K562 (cell line): Measurements from ENCODE around the gene MN1. TPM values are rescaled to one million over a fixed set of nuclear protein-coding genes. Genes with fewer than 3 reads are reported as not detected.

ENCODE experiments used
- ATF4 ChIP-seq: fragments of 450-650 bp; formaldehyde crosslinking; IDR thresholded peaks from 2 replicates; pipeline ENCODE4 v1.4.0; 2022; ENCODE audit warnings: mild to moderate bottlenecking, moderate library complexity
- BMI1 ChIP-seq: fragments of 150-350 bp; IDR thresholded peaks from 2 replicates; pipeline ENCODE4 v1.6.1; 2014; ENCODE audit warnings: low read length
- BRF1 ChIP-seq: IDR thresholded peaks from 3 replicates; pipeline ENCODE4 v1.6.1; 2011; ENCODE audit warnings: borderline replicate concordance, mild to moderate bottlenecking; ENCODE audit not compliant: insufficient read length; ENCODE audit errors: extremely low read depth
- CREB3L1 ChIP-seq: fragments of 450-650 bp; IDR thresholded peaks from 2 replicates; pipeline ENCODE4 v1.6.1; 2014; ENCODE audit warnings: low read depth, mild to moderate bottlenecking, moderate library complexity, borderline replicate concordance
- CSDE1 ChIP-seq, 2 experiments: fragments of 450-650 bp; IDR thresholded peaks; 2 replicates each; pipeline ENCODE4 v1.6.1; 2016; ENCODE audit warnings: mild to moderate bottlenecking in 1 of 2
- FOXA1 ChIP-seq: fragments of 450-650 bp; IDR thresholded peaks from 2 replicates; pipeline ENCODE4 v1.6.1; 2016; ENCODE audit warnings: mild to moderate bottlenecking, borderline replicate concordance
- FOXP1 ChIP-seq: sonication (generic); formaldehyde crosslinking; IDR thresholded peaks from 2 replicates; pipeline ENCODE4 v1.8.0; 2022; ENCODE audit warnings: mild to moderate bottlenecking, missing genetic modification reagents
- HES1 ChIP-seq: fragments of 450-650 bp; IDR thresholded peaks from 2 replicates; pipeline ENCODE4 v1.6.1; 2016; ENCODE audit warnings: low read depth, mild to moderate bottlenecking, moderate library complexity
- TRIM24 ChIP-seq, 2 experiments: fragments of 450-650 bp; IDR thresholded peaks; 2 replicates each; pipeline ENCODE4 v1.6.1; 2016
- ZBTB49 ChIP-seq: sonication (generic); formaldehyde crosslinking; IDR thresholded peaks from 2 replicates; pipeline ENCODE4 v1.8.0; 2022; ENCODE audit warnings: missing genetic modification reagents, mild to moderate bottlenecking, borderline replicate concordance
- ZNF277 ChIP-seq: fragments of 250-450 bp; sonication (Bioruptor Pico); IDR thresholded peaks from 2 replicates; pipeline ENCODE4 v1.8.0; 2022; ENCODE audit warnings: inconsistent platforms, mild to moderate bottlenecking, moderate library complexity, borderline replicate concordance
- ZNF395 ChIP-seq: fragments of 200-800 bp; sonication (Bioruptor generic); IDR thresholded peaks from 2 replicates; pipeline ENCODE4 v1.6.1; 2017; ENCODE audit warnings: missing genetic modification characterization, missing compliant biosample characterization
- polyA plus RNA-seq, 8 experiments: library from polyadenylated mRNA; depleted of rRNA in 4 of 8; stranded (reverse) in 5 of 8; unstranded in 3 of 8; fragments of >200 nt; fragmentation: Nextera tagmentation in 2 of 8; fragmentation: Illumina TruSeq in 1 of 8; extraction: Ambion mirVana in 2 of 8; extraction: Trizol in 1 of 8; gene quantifications; 2 replicates each; pipeline versions ENCODE4 v1.2.1 to v1.2.3, GENCODE V29; 2011 to 2014; ENCODE audit warnings: inconsistent platforms in 1 of 8, missing spikeins in 1 of 8
- total RNA-seq, 7 experiments: library from RNA; depleted of rRNA in 6 of 7; stranded (reverse); fragments of >200 nt in 6 of 7; fragmentation: Illumina TruSeq in 2 of 7; extraction: Trizol in 2 of 7; gene quantifications; 2 replicates each; pipeline versions ENCODE4 v1.2.1 to v1.2.3, GENCODE V29; 2011 to 2021; ENCODE audit warnings: low replicate concordance in 1 of 7

The MN1 gene
- total and polyA plus RNA-seq, 9 of the 15 experiments (the other 6 are each of a cell fraction or from before 2014, with no cell fraction given): under 0.01 to 0.05 (median 0.03) TPM; not detected in 5

GRCh38 chr22:27846910-27847309 lies 45.4 kb upstream of the MN1 start (continued):
- TF ChIP-seq CREB3L1: no peak
- no peak for TF ChIP-seq ZNF395 (CRISPR knock-in tag)
- TF ChIP-seq ATF4: no peak
- TF ChIP-seq FOXP1 (CRISPR knock-in tag): no peak
- no peak for TF ChIP-seq BRF1
- no peak for TF ChIP-seq BMI1
- TF ChIP-seq FOXA1: no peak
- TF ChIP-seq TRIM24 (IDR thresholded peaks at IDR 0.05): peak in 1 of 2 experiments; percentile 54; a peak in 1 of 4 replicates
- no peak for TF ChIP-seq ZNF277 (CRISPR knock-in tag)
- no peak for TF ChIP-seq HES1
- TF ChIP-seq ZBTB49 (CRISPR knock-in tag): no peak
- no peak for TF ChIP-seq CSDE1 (IDR thresholded peaks at IDR 0.05)
